ENCODE measurements around the gene NDE1. TPM values are rescaled to one million over a fixed set of nuclear protein-coding genes. Genes with fewer than 3 reads are reported as not detected.
A peak's percentile ranks its signal among the peaks of the same experiment; 100 is the strongest.
"Not testable (repeated sequence)": the region's sequence is repeated elsewhere in the genome, so short reads cannot be mapped to it uniquely, and the experiment has no call there.

Gene NDE1
- polyA plus RNA-seq, 1 donor (not counting 4 experiments of a cell fraction or from before 2014, with no cell fraction given): 37.8 TPM

GRCh38 chr16:15605839-15606517 lies 44.1 kb upstream of the NDE1 start:
- TF ChIP-seq CTCF (optimal IDR thresholded peaks at IDR 0.05 in 1 of 3, IDR thresholded peaks at IDR 0.05 in 1 of 3, conservative IDR thresholded peaks at IDR 0.05 in 1 of 3; ENCODE audit: extremely low read depth in 1 of 3, insufficient read depth in 2 of 3, low read length in 3 of 3) (no peak), EZH2 (IDR thresholded peaks at IDR 0.05; ENCODE audit: low read length) (no peak)
- Histone ChIP-seq H3K36me3 (ENCODE audit: control insufficient read depth in 2 of 2, extremely low read depth in 1 of 2, insufficient read depth in 2 of 2, low read length in 2 of 2) (peaks cover 22 to 41% of the 10 kb centered on the region in 2 experiments), H3K27me3 (ENCODE audit: control insufficient read depth, extremely low read depth, insufficient read depth, low read length) (no peaks in the 10 kb centered on the region), H3K4me1 (ENCODE audit: control insufficient read depth, extremely low read depth, insufficient read depth, low read length) (peaks cover 14% of the 10 kb centered on the region), H3K27ac (ENCODE audit: control insufficient read depth, insufficient read depth, low read length) (no peak overlapping the region), H3K4me3 (ENCODE audit: control insufficient read depth in 2 of 3, extremely low read depth in 1 of 3, insufficient read depth in 2 of 3, low read depth in 1 of 3, low read length in 3 of 3) (peak overlapping the region in 1 of 3 experiments; percentile 9), H3K9me1 (ENCODE audit: control insufficient read depth, extremely low read depth, insufficient read depth, low read length) (no peaks in the 10 kb centered on the region), H3K9me3 (ENCODE audit: control insufficient read depth, low read depth, low read length) (no peaks in the 10 kb centered on the region), H3K9ac (ENCODE audit: control insufficient read depth, extremely low read depth, insufficient read depth, low read length) (no peak overlapping the region), H4K20me1 (ENCODE audit: control insufficient read depth, extremely low read depth, insufficient read depth, low read length) (no peaks in the 10 kb centered on the region), H3K79me2 (ENCODE audit: control insufficient read depth, insufficient read depth, low read length) (no peaks in the 10 kb centered on the region), H3K4me2 (ENCODE audit: control insufficient read depth, extremely low read depth, insufficient read depth, low read depth, low read length) (peak overlapping the region; percentile 57), H2AFZ (ENCODE audit: control insufficient read depth, low read length) (peak overlapping the region; percentile 62)
- dilution Hi-C loops (cut with MboI; ENCODE audit: extremely low pct_ligation_motif_present, low sequenced_read_pairs): no loop called here
- DNase-seq (ENCODE audit: low read depth, low spot score) (no peak), FAIRE-seq (no peak)

GRCh38 chr16:15606518-15607220 lies 43.4 kb upstream of the NDE1 start:
- Histone ChIP-seq H3K4me2 (ENCODE audit: control insufficient read depth, extremely low read depth, insufficient read depth, low read depth, low read length) (peak overlapping the region; percentile 57), H3K4me3 (ENCODE audit: control insufficient read depth in 2 of 3, extremely low read depth in 1 of 3, insufficient read depth in 2 of 3, low read depth in 1 of 3, low read length in 3 of 3) (peak overlapping the region in 1 of 3 experiments; percentile 9), H4K20me1 (ENCODE audit: control insufficient read depth, extremely low read depth, insufficient read depth, low read length) (no peaks in the 10 kb centered on the region), H3K79me2 (ENCODE audit: control insufficient read depth, insufficient read depth, low read length) (no peaks in the 10 kb centered on the region), H3K9me3 (ENCODE audit: control insufficient read depth, low read depth, low read length) (no peaks in the 10 kb centered on the region), H3K27me3 (ENCODE audit: control insufficient read depth, extremely low read depth, insufficient read depth, low read length) (no peaks in the 10 kb centered on the region), H3K4me1 (ENCODE audit: control insufficient read depth, extremely low read depth, insufficient read depth, low read length) (peaks cover 14% of the 10 kb centered on the region), H3K36me3 (ENCODE audit: control insufficient read depth in 2 of 2, extremely low read depth in 1 of 2, insufficient read depth in 2 of 2, low read length in 2 of 2) (peaks cover 18 to 35% of the 10 kb centered on the region in 2 experiments), H2AFZ (ENCODE audit: control insufficient read depth, low read length) (peak overlapping the region; percentile 62), H3K9ac (ENCODE audit: control insufficient read depth, extremely low read depth, insufficient read depth, low read length) (no peak overlapping the region), H3K9me1 (ENCODE audit: control insufficient read depth, extremely low read depth, insufficient read depth, low read length) (no peaks in the 10 kb centered on the region), H3K27ac (ENCODE audit: control insufficient read depth, insufficient read depth, low read length) (no peak overlapping the region)
- FAIRE-seq (peak; percentile 71), DNase-seq (ENCODE audit: low read depth, low spot score) (no peak)
- dilution Hi-C loops (cut with MboI; ENCODE audit: extremely low pct_ligation_motif_present, low sequenced_read_pairs): no loop called here
- TF ChIP-seq EZH2 (IDR thresholded peaks at IDR 0.05; ENCODE audit: low read length) (no peak), CTCF (optimal IDR thresholded peaks at IDR 0.05 in 1 of 3, IDR thresholded peaks at IDR 0.05 in 1 of 3, conservative IDR thresholded peaks at IDR 0.05 in 1 of 3; ENCODE audit: extremely low read depth in 1 of 3, insufficient read depth in 2 of 3, low read length in 3 of 3) (no peak)

GRCh38 chr16:15607221-15607699 lies 42.8 kb upstream of the NDE1 start:
- H3K79me2 ChIP-seq (ENCODE audit: control insufficient read depth, insufficient read depth, low read length); H3K9ac ChIP-seq (ENCODE audit: control insufficient read depth, extremely low read depth, insufficient read depth, low read length); H3K27me3 ChIP-seq (ENCODE audit: control insufficient read depth, extremely low read depth, insufficient read depth, low read length); dilution Hi-C loops (cut with MboI; ENCODE audit: extremely low pct_ligation_motif_present, low sequenced_read_pairs); DNase-seq (ENCODE audit: low read depth, low spot score); H3K4me2 ChIP-seq (ENCODE audit: control insufficient read depth, extremely low read depth, insufficient read depth, low read depth, low read length); H3K4me3 ChIP-seq (ENCODE audit: control insufficient read depth in 2 of 3, extremely low read depth in 1 of 3, insufficient read depth in 2 of 3, low read depth in 1 of 3, low read length in 3 of 3); FAIRE-seq; H3K9me1 ChIP-seq (ENCODE audit: control insufficient read depth, extremely low read depth, insufficient read depth, low read length); H4K20me1 ChIP-seq (ENCODE audit: control insufficient read depth, extremely low read depth, insufficient read depth, low read length); H2AFZ ChIP-seq (ENCODE audit: control insufficient read depth, low read length); H3K9me3 ChIP-seq (ENCODE audit: control insufficient read depth, low read depth, low read length); H3K27ac ChIP-seq (ENCODE audit: control insufficient read depth, insufficient read depth, low read length): not testable (repeated sequence)
- H3K36me3 ChIP-seq (ENCODE audit: control insufficient read depth in 2 of 2, extremely low read depth in 1 of 2, insufficient read depth in 2 of 2, low read length in 2 of 2): peaks cover 15 to 34% of the 10 kb centered on the region in 2 experiments
- H3K4me1 ChIP-seq (ENCODE audit: control insufficient read depth, extremely low read depth, insufficient read depth, low read length): peaks cover 14% of the 10 kb centered on the region

Measured in keratinocyte (primary cell).